GM12874 (cell line): ENCODE measurements around the gene AOAH.

Source experiments
- CTCF ChIP-seq: IDR thresholded peaks from 2 replicates; pipeline ENCODE4 v1.5.1; 2011; ENCODE audit warnings: low read depth, mild to moderate bottlenecking, control low read depth, low read length, moderate library complexity; ENCODE audit not compliant: insufficient read depth

The AOAH gene

GRCh38 chr7:36538126-36538525 is 186.2 kb downstream of the AOAH start:
- no peak for TF ChIP-seq CTCF

GRCh38 chr7:36535866-36536664 is 188.2 kb downstream of the AOAH start:
- TF ChIP-seq CTCF = no peak

GRCh38 chr7:36533717-36534116 is 190.6 kb downstream of the AOAH start:
- TF ChIP-seq CTCF = no peak

GRCh38 chr7:36532981-36533499 is 191.3 kb downstream of the AOAH start:
- no peak for TF ChIP-seq CTCF

- no peak for TF ChIP-seq CTCF
These were observed 192.3 kb downstream of the AOAH start for GRCh38 chr7:36531951-36532350.

- TF ChIP-seq CTCF = no peak
These were observed 193.8 kb downstream of the AOAH start for GRCh38 chr7:36530456-36530855.

GRCh38 chr7:36527549-36527913 is 196.8 kb downstream of the AOAH start:
- TF ChIP-seq CTCF = no peak
